GM19372 (cell line): ENCODE measurements around the gene SCGB1C2.

Experiments used
- ATAC-seq: cut with Tn5 transposase; IDR thresholded peaks from one replicate; pipeline ENCODE4 v1.9.1; 2021; ENCODE audit warnings: mild to moderate bottlenecking, low read depth, moderate library complexity; ENCODE audit not compliant: unreplicated experiment

SCGB1C2 gene

GRCh38 chr17:147796-148740, 10.7 kb downstream of the SCGB1C2 start:
- no peak for ATAC-seq

- ATAC-seq = no peak
Measured at GRCh38 chr17:148757-149156, 11.4 kb downstream of the SCGB1C2 start.

- ATAC-seq = no peak
Measured at GRCh38 chr17:149231-149630, 11.9 kb downstream of the SCGB1C2 start.

- ATAC-seq = no peak
Measured at GRCh38 chr17:149897-150584, 12.7 kb downstream of the SCGB1C2 start.

GRCh38 chr17:151004-151403, 13.6 kb downstream of the SCGB1C2 start:
- no peak for ATAC-seq

- ATAC-seq = no peak
Measured at GRCh38 chr17:151886-152859, 14.8 kb downstream of the SCGB1C2 start.

GRCh38 chr17:152860-153420, 15.6 kb downstream of the SCGB1C2 start:
- ATAC-seq = no peak

GRCh38 chr17:153851-154250, 16.5 kb downstream of the SCGB1C2 start:
- ATAC-seq = no peak

GRCh38 chr17:155576-155975, 18.2 kb downstream of the SCGB1C2 start:
- ATAC-seq = no peak

GRCh38 chr17:156094-156621, 18.8 kb downstream of the SCGB1C2 start:
- no peak for ATAC-seq

- ATAC-seq = no peak
Measured at GRCh38 chr17:156946-157345, 19.6 kb downstream of the SCGB1C2 start.

- ATAC-seq = no peak
Measured at GRCh38 chr17:157901-158300, 20.5 kb downstream of the SCGB1C2 start.

- ATAC-seq = no peak
Measured at GRCh38 chr17:158379-158778, 21.0 kb downstream of the SCGB1C2 start.

GRCh38 chr17:159609-160008, 22.2 kb downstream of the SCGB1C2 start:
- no peak for ATAC-seq

- ATAC-seq = no peak
Measured at GRCh38 chr17:160336-160735, 23.0 kb downstream of the SCGB1C2 start.

- no peak for ATAC-seq
Measured at GRCh38 chr17:161481-161880, 24.1 kb downstream of the SCGB1C2 start.

GRCh38 chr17:162689-163088, 25.3 kb downstream of the SCGB1C2 start:
- ATAC-seq = no peak

GRCh38 chr17:163514-164098, 26.2 kb downstream of the SCGB1C2 start:
- ATAC-seq = no peak
